ENCODE results near the gene PSMD14.

PSMD14 gene

DNA sequence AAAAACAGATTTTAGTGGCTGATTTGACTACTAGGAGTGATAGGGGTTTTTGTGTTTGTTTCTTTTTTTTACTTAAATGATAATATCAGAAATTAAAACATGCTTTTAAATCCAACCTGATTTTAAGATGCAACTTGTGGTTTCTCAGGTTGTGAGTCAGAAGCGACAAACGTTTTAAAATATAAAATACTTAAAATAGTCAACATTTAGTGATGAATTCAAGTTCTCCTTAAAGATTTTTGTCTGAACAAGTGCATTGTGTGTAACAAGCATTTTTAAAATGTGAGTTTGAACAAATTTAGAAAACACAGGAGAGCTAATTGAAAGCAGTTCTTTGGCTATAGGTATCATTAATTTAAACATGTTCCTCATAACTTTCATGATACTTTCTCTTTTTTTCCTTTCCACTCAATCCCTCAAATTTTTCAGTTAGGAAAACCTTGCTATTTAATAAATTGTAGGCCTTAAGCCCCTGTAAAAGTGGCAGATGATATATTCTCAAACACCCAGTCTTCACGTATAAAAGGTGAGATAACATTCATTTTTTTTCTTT is 111.5 kb downstream of the PSMD14 start:
- no peak for DNase-seq (ENCODE audit: low read depth)
- TF ChIP-seq, protein P1, sequence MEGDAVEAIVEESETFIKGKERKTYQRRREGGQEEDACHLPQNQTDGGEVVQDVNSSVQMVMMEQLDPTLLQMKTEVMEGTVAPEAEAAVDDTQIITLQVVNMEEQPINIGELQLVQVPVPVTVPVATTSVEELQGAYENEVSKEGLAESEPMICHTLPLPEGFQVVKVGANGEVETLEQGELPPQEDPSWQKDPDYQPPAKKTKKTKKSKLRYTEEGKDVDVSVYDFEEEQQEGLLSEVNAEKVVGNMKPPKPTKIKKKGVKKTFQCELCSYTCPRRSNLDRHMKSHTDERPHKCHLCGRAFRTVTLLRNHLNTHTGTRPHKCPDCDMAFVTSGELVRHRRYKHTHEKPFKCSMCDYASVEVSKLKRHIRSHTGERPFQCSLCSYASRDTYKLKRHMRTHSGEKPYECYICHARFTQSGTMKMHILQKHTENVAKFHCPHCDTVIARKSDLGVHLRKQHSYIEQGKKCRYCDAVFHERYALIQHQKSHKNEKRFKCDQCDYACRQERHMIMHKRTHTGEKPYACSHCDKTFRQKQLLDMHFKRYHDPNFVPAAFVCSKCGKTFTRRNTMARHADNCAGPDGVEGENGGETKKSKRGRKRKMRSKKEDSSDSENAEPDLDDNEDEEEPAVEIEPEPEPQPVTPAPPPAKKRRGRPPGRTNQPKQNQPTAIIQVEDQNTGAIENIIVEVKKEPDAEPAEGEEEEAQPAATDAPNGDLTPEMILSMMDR (IDR thresholded peaks at IDR 0.05; ENCODE audit: low read length, missing control alignments): no peak
- no peak overlapping the region for H3K4me3 ChIP-seq (replicated peaks; ENCODE audit: low read depth, low read length)

DNA sequence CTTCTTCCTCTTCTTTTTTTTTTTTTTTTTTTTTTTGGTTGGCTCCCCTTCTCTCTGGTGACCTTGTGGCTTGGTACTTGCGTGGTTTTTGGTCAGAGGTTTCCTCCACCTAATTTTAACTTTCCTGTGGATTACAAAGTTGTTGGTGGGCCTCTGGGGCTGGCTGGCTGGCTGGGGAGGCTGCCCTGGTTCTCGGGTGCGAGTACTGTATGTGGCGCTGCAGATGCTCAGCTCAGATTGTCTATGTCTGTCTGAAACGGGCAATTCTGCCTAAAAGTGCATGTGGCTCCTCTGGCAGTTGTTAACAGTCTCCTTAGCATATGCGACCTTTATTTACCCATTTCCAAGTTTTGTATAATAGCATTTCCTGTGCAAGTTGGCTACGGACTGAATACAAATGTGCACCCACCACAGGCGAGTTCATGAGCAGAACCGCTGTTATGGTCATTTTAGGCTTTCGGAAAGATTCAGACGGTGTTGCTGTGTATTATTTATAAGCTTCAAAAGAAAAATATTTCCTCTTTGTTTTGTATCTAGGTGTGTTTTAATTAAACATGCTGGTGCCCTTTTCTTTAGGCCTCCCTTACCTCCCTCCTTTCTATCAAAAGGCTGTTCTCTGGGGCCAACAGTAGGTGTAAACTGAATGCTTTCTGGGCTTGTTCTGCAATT is 112.3 kb downstream of the PSMD14 start:
- TF ChIP-seq, protein P1 (IDR thresholded peaks at IDR 0.05; ENCODE audit: low read length, missing control alignments): no peak
- DNase-seq (ENCODE audit: low read depth): no peak

DNA sequence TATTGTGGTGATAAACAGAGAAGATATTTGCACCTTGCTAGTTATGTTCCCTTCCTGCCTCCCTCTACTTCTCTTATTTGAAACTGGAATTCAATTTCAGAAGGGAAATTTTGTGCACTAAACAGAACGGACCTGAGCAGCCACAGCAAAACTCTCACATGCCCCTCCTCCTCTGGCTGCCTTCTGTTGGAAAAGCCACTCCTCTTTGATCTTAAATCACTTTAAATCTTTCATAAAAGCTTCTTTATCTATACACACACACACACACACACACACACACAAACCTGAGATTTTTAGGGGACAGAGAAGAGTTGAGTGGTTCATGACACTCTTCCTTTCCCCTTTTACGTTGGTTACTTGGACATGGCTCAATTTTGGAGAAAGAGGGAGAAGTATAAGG is 113.5 kb downstream of the PSMD14 start:
- no peak overlapping the region for H3K4me3 ChIP-seq (replicated peaks; ENCODE audit: low read depth, low read length)
- DNase-seq (ENCODE audit: low read depth): no peak
- TF ChIP-seq, protein P1 (IDR thresholded peaks at IDR 0.05; ENCODE audit: low read length, missing control alignments): no peak

More for the DNA sequence above, 112.3 kb downstream of the PSMD14 start:
- no peak overlapping the region for H3K4me3 ChIP-seq (replicated peaks; ENCODE audit: low read depth, low read length)

DNA sequence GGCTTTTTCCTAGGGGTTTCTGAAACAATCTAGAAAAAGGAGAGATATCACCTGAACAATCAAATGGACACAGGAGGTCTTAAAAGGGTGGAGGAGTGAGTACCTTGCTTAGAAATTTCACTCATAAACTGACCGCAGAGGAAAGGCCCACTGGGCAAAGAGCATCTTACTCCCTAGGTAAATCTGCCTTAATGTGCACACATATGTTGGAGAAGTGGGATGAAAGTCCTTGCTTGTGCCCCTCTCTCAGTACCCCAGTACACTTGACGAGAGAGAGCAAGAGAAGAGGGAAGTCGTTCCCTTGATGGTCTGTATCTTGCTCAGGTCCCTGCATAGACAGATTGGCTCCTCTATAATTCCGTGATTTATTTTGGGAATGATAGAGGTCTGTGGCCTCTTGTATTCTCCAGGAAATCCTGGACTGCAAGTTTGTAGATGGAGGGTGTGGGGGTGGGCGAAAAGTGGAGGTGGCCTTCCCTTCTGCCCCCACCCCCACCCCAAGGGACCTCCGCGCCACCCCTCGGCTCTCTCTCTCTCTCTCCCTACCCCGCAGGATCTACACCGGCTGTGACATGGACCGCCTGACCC is 114.7 kb downstream of the PSMD14 start:
- no peak for DNase-seq (ENCODE audit: low read depth)
- H3K4me3 ChIP-seq (replicated peaks; ENCODE audit: low read depth, low read length): no peak overlapping the region
- TF ChIP-seq, protein P1 (IDR thresholded peaks at IDR 0.05; ENCODE audit: low read length, missing control alignments): no peak

DNA sequence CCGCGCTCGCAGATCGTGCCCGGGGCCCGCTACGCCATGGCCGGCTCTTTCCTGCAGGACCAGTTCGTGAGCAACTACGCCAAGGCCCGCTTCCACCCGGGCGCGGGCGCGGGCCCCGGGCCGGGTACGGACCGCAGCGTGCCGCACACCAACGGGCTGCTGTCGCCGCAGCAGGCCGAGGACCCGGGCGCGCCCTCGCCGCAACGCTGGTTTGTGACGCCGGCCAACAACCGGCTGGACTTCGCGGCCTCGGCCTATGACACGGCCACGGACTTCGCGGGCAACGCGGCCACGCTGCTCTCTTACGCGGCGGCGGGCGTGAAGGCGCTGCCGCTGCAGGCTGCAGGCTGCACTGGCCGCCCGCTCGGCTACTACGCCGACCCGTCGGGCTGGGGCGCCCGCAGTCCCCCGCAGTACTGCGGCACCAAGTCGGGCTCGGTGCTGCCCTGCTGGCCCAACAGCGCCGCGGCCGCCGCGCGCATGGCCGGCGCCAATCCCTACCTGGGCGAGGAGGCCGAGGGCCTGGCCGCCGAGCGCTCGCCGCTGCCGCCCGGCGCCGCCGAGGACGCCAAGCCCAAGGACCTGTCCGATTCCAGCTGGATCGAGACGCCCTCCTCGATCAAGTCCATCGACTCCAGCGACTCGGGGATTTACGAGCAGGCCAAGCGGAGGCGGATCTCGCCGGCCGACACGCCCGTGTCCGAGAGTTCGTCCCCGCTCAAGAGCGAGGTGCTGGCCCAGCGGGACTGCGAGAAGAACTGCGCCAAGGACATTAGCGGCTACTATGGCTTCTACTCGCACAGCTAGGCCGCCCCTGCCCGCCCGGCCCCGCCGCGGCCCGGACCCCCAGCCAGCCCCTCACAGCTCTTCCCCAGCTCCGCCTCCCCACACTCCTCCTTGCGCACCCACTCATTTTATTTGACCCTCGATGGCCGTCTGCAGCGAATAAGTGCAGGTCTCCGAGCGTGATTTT is 115.5 kb downstream of the PSMD14 start:
- TF ChIP-seq, protein P1 (IDR thresholded peaks at IDR 0.05; ENCODE audit: low read length, missing control alignments): no peak
- H3K4me3 ChIP-seq (replicated peaks; ENCODE audit: low read depth, low read length): no peak overlapping the region
- DNase-seq (ENCODE audit: low read depth): no peak

DNA sequence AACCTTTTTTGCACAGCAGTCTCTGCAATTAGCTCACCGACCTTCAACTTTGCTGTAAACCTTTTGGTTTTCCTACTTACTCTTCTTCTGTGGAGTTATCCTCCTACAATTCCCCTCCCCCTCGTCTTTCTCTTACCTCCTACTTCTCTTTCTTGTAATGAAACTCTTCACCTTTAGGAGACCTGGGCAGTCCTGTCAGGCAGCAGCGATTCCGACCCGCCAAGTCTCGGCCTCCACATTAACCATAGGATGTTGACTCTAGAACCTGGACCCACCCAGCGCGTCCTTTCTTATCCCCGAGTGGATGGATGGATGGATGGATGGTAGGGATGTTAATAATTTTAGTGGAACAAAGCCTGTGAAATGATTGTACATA is 116.2 kb downstream of the PSMD14 start:
- DNase-seq (ENCODE audit: low read depth): no peak
- TF ChIP-seq, protein P1 (IDR thresholded peaks at IDR 0.05; ENCODE audit: low read length, missing control alignments): no peak
- no peak overlapping the region for H3K4me3 ChIP-seq (replicated peaks; ENCODE audit: low read depth, low read length)
